Ishikawa (cell line): ENCODE data around the gene DNAL4.

Experiments used
- CEBPB ChIP-seq: IDR thresholded peaks from 2 replicates; pipeline ENCODE4 v1.6.1; 2012
- CREB1 ChIP-seq: IDR thresholded peaks from 2 replicates; pipeline ENCODE4 v1.6.1; 2012; ENCODE audit warnings: low read depth
- EGR1 ChIP-seq: IDR thresholded peaks from 2 replicates; pipeline ENCODE4 v1.6.1; 2012
- EP300 ChIP-seq: IDR thresholded peaks from 2 replicates; pipeline ENCODE4 v1.6.1; 2012; ENCODE audit warnings: borderline replicate concordance
- FOXM1 ChIP-seq: IDR thresholded peaks from 2 replicates; pipeline ENCODE4 v1.6.1; 2012; ENCODE audit warnings: low read depth, borderline replicate concordance
- MAX ChIP-seq: IDR thresholded peaks from 2 replicates; pipeline ENCODE4 v1.6.1; 2012
- NFIC ChIP-seq: IDR thresholded peaks from 2 replicates; pipeline ENCODE4 v1.6.1; 2012
- RAD21 ChIP-seq: IDR thresholded peaks from 2 replicates; pipeline ENCODE4 v1.6.1; 2012; ENCODE audit warnings: low read depth
- REST ChIP-seq: IDR thresholded peaks from 2 replicates; pipeline ENCODE4 v1.6.1; 2012; ENCODE audit warnings: low read depth, mild to moderate bottlenecking
- TAF1 ChIP-seq: IDR thresholded peaks from 2 replicates; pipeline ENCODE4 v1.6.1; 2012; ENCODE audit warnings: low read depth, mild to moderate bottlenecking
- TCF12 ChIP-seq: IDR thresholded peaks from 2 replicates; pipeline ENCODE4 v1.6.1; 2012; ENCODE audit warnings: low read depth
- TEAD4 ChIP-seq: IDR thresholded peaks from 2 replicates; pipeline ENCODE4 v1.6.1; 2012
- USF1 ChIP-seq: IDR thresholded peaks from 2 replicates; pipeline ENCODE4 v1.6.1; 2012
- YY1 ChIP-seq: IDR thresholded peaks from 2 replicates; pipeline ENCODE4 v1.6.1; 2012; ENCODE audit warnings: low read depth
- ZBTB7A ChIP-seq: IDR thresholded peaks from 2 replicates; pipeline ENCODE4 v1.6.1; 2012; ENCODE audit warnings: low read depth

DNAL4 gene

GRCh38 chr22:38736257-38736570 lies 57.7 kb downstream of the DNAL4 start:
- TF ChIP-seq MAX (no peak), TEAD4 (no peak), RAD21 (no peak), REST (no peak), USF1 (no peak), CEBPB (no peak), ZBTB7A (no peak), EP300 (no peak), TCF12 (no peak)

- TF ChIP-seq MAX: no peak
- no peak for TF ChIP-seq EP300
Observed at GRCh38 chr22:38735465-38736256, 58.3 kb downstream of the DNAL4 start.

- TF ChIP-seq REST (no peak), CEBPB (no peak), EP300 (no peak), FOXM1 (no peak)
Observed at GRCh38 chr22:38735126-38735464, 58.8 kb downstream of the DNAL4 start.

- TF ChIP-seq EP300 (no peak), FOXM1 (no peak), EGR1 (no peak), TEAD4 (no peak), TAF1 (no peak), ZBTB7A (no peak)
Observed at GRCh38 chr22:38734421-38735100, 59.4 kb downstream of the DNAL4 start.

- no peak for TF ChIP-seq TAF1
- no peak for TF ChIP-seq NFIC
- TF ChIP-seq TEAD4: no peak
- no peak for TF ChIP-seq CEBPB
- no peak for TF ChIP-seq EP300
- TF ChIP-seq REST: no peak
- no peak for TF ChIP-seq TCF12
- TF ChIP-seq EGR1: no peak
- no peak for TF ChIP-seq MAX
- TF ChIP-seq FOXM1: no peak
- TF ChIP-seq CREB1: no peak
- no peak for TF ChIP-seq YY1
- TF ChIP-seq RAD21: no peak
Observed at GRCh38 chr22:38733724-38734381, 60.1 kb downstream of the DNAL4 start.
